ENCODE results near the gene TRIM17. TPM values are rescaled to one million over a fixed set of nuclear protein-coding genes. Genes with fewer than 3 reads are reported as not detected.

Gene TRIM17
- polyA plus RNA-seq, 1 donor (not counting 4 experiments of a cell fraction or from before 2014, with no cell fraction given) = 0.24 TPM

- Histone ChIP-seq H3K27me3 (ENCODE audit: control insufficient read depth, extremely low read depth, insufficient read depth, low read length) (no peaks in the 10 kb centered on the region), H3K36me3 (ENCODE audit: control insufficient read depth in 2 of 2, extremely low read depth in 1 of 2, insufficient read depth in 2 of 2, low read length in 2 of 2) (peaks cover 16 to 17% of the 10 kb centered on the region in 2 experiments), H3K4me3 (ENCODE audit: control insufficient read depth in 2 of 3, extremely low read depth in 1 of 3, insufficient read depth in 2 of 3, low read depth in 1 of 3, low read length in 3 of 3) (no peak overlapping the region), H3K79me2 (ENCODE audit: control insufficient read depth, insufficient read depth, low read length) (no peaks in the 10 kb centered on the region), H3K4me2 (ENCODE audit: control insufficient read depth, extremely low read depth, insufficient read depth, low read depth, low read length) (no peak overlapping the region), H3K9me1 (ENCODE audit: control insufficient read depth, extremely low read depth, insufficient read depth, low read length) (no peaks in the 10 kb centered on the region), H2AFZ (ENCODE audit: control insufficient read depth, low read length) (no peak overlapping the region), H3K9ac (ENCODE audit: control insufficient read depth, extremely low read depth, insufficient read depth, low read length) (no peak overlapping the region), H3K9me3 (ENCODE audit: control insufficient read depth, low read depth, low read length) (no peaks in the 10 kb centered on the region), H3K27ac (ENCODE audit: control insufficient read depth, insufficient read depth, low read length) (no peak overlapping the region), H3K4me1 (ENCODE audit: control insufficient read depth, extremely low read depth, insufficient read depth, low read length) (peaks cover 7% of the 10 kb centered on the region), H4K20me1 (ENCODE audit: control insufficient read depth, extremely low read depth, insufficient read depth, low read length) (peaks cover 7% of the 10 kb centered on the region)
- TF ChIP-seq CTCF (optimal IDR thresholded peaks at IDR 0.05 in 1 of 3, IDR thresholded peaks at IDR 0.05 in 1 of 3, conservative IDR thresholded peaks at IDR 0.05 in 1 of 3; ENCODE audit: extremely low read depth in 1 of 3, insufficient read depth in 2 of 3, low read length in 3 of 3) = no peak
- no peak for TF ChIP-seq EZH2 (IDR thresholded peaks at IDR 0.05; ENCODE audit: low read length)
- DNase-seq (ENCODE audit: low read depth, low spot score) = no peak
- dilution Hi-C loops (cut with MboI; ENCODE audit: extremely low pct_ligation_motif_present, low sequenced_read_pairs) = no loop called here
- FAIRE-seq = no peak
Observed at GRCh38 chr1:228391411-228392020, 25.1 kb downstream of the TRIM17 start.

- H3K79me2 ChIP-seq (ENCODE audit: control insufficient read depth, insufficient read depth, low read length) = no peaks in the 10 kb centered on the region
- H3K4me1 ChIP-seq (ENCODE audit: control insufficient read depth, extremely low read depth, insufficient read depth, low read length) = peaks cover 7% of the 10 kb centered on the region
- no peak for DNase-seq (ENCODE audit: low read depth, low spot score)
- H2AFZ ChIP-seq (ENCODE audit: control insufficient read depth, low read length) = no peak overlapping the region
- H3K4me2 ChIP-seq (ENCODE audit: control insufficient read depth, extremely low read depth, insufficient read depth, low read depth, low read length) = no peak overlapping the region
- H4K20me1 ChIP-seq (ENCODE audit: control insufficient read depth, extremely low read depth, insufficient read depth, low read length) = peaks cover 6% of the 10 kb centered on the region
- FAIRE-seq = no peak
- no peaks in the 10 kb centered on the region for H3K9me1 ChIP-seq (ENCODE audit: control insufficient read depth, extremely low read depth, insufficient read depth, low read length)
- TF ChIP-seq CTCF (optimal IDR thresholded peaks at IDR 0.05 in 1 of 3, IDR thresholded peaks at IDR 0.05 in 1 of 3, conservative IDR thresholded peaks at IDR 0.05 in 1 of 3; ENCODE audit: extremely low read depth in 1 of 3, insufficient read depth in 2 of 3, low read length in 3 of 3) (no peak), EZH2 (IDR thresholded peaks at IDR 0.05; ENCODE audit: low read length) (no peak)
- H3K4me3 ChIP-seq (ENCODE audit: control insufficient read depth in 2 of 3, extremely low read depth in 1 of 3, insufficient read depth in 2 of 3, low read depth in 1 of 3, low read length in 3 of 3) = no peak overlapping the region
- H3K27ac ChIP-seq (ENCODE audit: control insufficient read depth, insufficient read depth, low read length) = no peak overlapping the region
- dilution Hi-C loops (cut with MboI; ENCODE audit: extremely low pct_ligation_motif_present, low sequenced_read_pairs) = no loop called here
- no peak overlapping the region for H3K9ac ChIP-seq (ENCODE audit: control insufficient read depth, extremely low read depth, insufficient read depth, low read length)
- peaks cover 9 to 10% of the 10 kb centered on the region in 2 experiments for H3K36me3 ChIP-seq (ENCODE audit: control insufficient read depth in 2 of 2, extremely low read depth in 1 of 2, insufficient read depth in 2 of 2, low read length in 2 of 2)
- no peaks in the 10 kb centered on the region for H3K9me3 ChIP-seq (ENCODE audit: control insufficient read depth, low read depth, low read length)
- no peaks in the 10 kb centered on the region for H3K27me3 ChIP-seq (ENCODE audit: control insufficient read depth, extremely low read depth, insufficient read depth, low read length)
Observed at GRCh38 chr1:228390649-228391048, 26.0 kb downstream of the TRIM17 start.
